AG20443 (cell line): ENCODE measurements around the gene KCNT1.
"Not testable (repeated sequence)": the region's sequence is repeated elsewhere in the genome, so short reads cannot be mapped to it uniquely, and the experiment has no call there.

Experiments
- DNase-seq: peaks from one replicate; pipeline ENCODE4 v3.0.0; 2012; ENCODE audit warnings: low spot score, mixed read lengths

Gene KCNT1

GRCh38 chr9:135701959-135702721 lies at the start of gene KCNT1:
TSS of gene KCNT1 (plus strand) at chr9:135702185. CDS start at chr9:135702259, 74 bp downstream.
- DNase-seq: peak; percentile 96

- peak; percentile 14 for DNase-seq
Observed at GRCh38 chr9:135655317-135655716, 46.7 kb upstream of the KCNT1 start.

GRCh38 chr9:135657416-135657815 lies 44.6 kb upstream of the KCNT1 start:
- DNase-seq: no peak

- DNase-seq: no peak
Observed at GRCh38 chr9:135659252-135659651, 42.7 kb upstream of the KCNT1 start.

GRCh38 chr9:135660407-135660806 lies 41.6 kb upstream of the KCNT1 start:
- DNase-seq: no peak

GRCh38 chr9:135661816-135662560 lies 40.0 kb upstream of the KCNT1 start:
- peak; percentile 5 for DNase-seq

- peak; percentile 17 for DNase-seq
Observed at GRCh38 chr9:135662758-135663450, 39.1 kb upstream of the KCNT1 start, which contains the start of gene LCN9. TSS of gene LCN9 (plus strand) at chr9:135663309. CDS start at chr9:135663322, 13 bp downstream.

GRCh38 chr9:135663451-135663770 lies 38.6 kb upstream of the KCNT1 start:
- no peak for DNase-seq

- no peak for DNase-seq
Observed at GRCh38 chr9:135663857-135664256, 38.1 kb upstream of the KCNT1 start.

GRCh38 chr9:135664266-135664665 lies 37.7 kb upstream of the KCNT1 start:
- DNase-seq: no peak

- DNase-seq: no peak
Observed at GRCh38 chr9:135664801-135665794, 36.9 kb upstream of the KCNT1 start.

GRCh38 chr9:135665795-135666189 lies 36.2 kb upstream of the KCNT1 start:
- no peak for DNase-seq

- DNase-seq: no peak
Observed at GRCh38 chr9:135666534-135667462, 35.2 kb upstream of the KCNT1 start.

GRCh38 chr9:135667463-135668001 lies 34.5 kb upstream of the KCNT1 start:
- DNase-seq: no peak

GRCh38 chr9:135669018-135669417 lies 33.0 kb upstream of the KCNT1 start:
- not testable (repeated sequence) for DNase-seq

- DNase-seq: no peak
Observed at GRCh38 chr9:135669616-135670285, 32.2 kb upstream of the KCNT1 start.

GRCh38 chr9:135670721-135671590 lies 31.0 kb upstream of the KCNT1 start:
- no peak for DNase-seq

GRCh38 chr9:135671591-135672041 lies 30.4 kb upstream of the KCNT1 start:
- no peak for DNase-seq
